Trophoblast cell (in vitro differentiated cells and primary cell): ENCODE results near the gene PDZK1. TPM values are rescaled to one million over a fixed set of nuclear protein-coding genes. Genes with fewer than 3 reads are reported as not detected.

Experiments
- DNase-seq, 2 donors: peaks; one replicate each; pipeline ENCODE4 v3.0.0-alpha.2; 2016
- H2AFZ ChIP-seq: 2 replicates; pipeline ENCODE4 v1.6.1; 2013; ENCODE audit warnings: low read length, moderate library complexity, mild to moderate bottlenecking; ENCODE audit not compliant: insufficient read depth, poor library complexity
- H2AK5ac ChIP-seq: 2 replicates; pipeline ENCODE4 v1.6.1; 2013; ENCODE audit warnings: mild to moderate bottlenecking, low read length
- H2BK120ac ChIP-seq: 2 replicates; pipeline ENCODE4 v1.6.1; 2013; ENCODE audit warnings: low read length, mild to moderate bottlenecking, moderate library complexity; ENCODE audit not compliant: insufficient read depth, poor library complexity
- H2BK12ac ChIP-seq: 2 replicates; pipeline ENCODE4 v1.6.1; 2013; ENCODE audit warnings: mild to moderate bottlenecking, low read length, moderate library complexity
- H2BK5ac ChIP-seq: 2 replicates; pipeline ENCODE4 v1.6.1; 2013; ENCODE audit warnings: low read length, low read depth, moderate library complexity, mild to moderate bottlenecking; ENCODE audit not compliant: poor library complexity
- H3K14ac ChIP-seq: 2 replicates; pipeline ENCODE4 v1.6.1; 2013; ENCODE audit warnings: mild to moderate bottlenecking, low read length
- H3K18ac ChIP-seq: 2 replicates; pipeline ENCODE4 v1.6.1; 2013; ENCODE audit warnings: mild to moderate bottlenecking, low read length
- H3K23ac ChIP-seq: 2 replicates; pipeline ENCODE4 v1.6.1; 2013; ENCODE audit warnings: low read length
- H3K27ac ChIP-seq: 2 replicates; pipeline ENCODE4 v1.5.1; 2013; ENCODE audit warnings: low read depth, mild to moderate bottlenecking, inconsistent platforms, low read length, moderate library complexity
- H3K27me3 ChIP-seq: 2 replicates; pipeline ENCODE4 v1.6.1; 2013; ENCODE audit warnings: inconsistent platforms, mild to moderate bottlenecking, low read length, moderate library complexity; ENCODE audit not compliant: insufficient read depth
- H3K36me3 ChIP-seq, 2 experiments: 1 replicate in 1 of 2; 2 replicates in 1 of 2; pipeline ENCODE4 v1.6.1; 2013; ENCODE audit warnings: low read length in 2 of 2, mild to moderate bottlenecking in 2 of 2, moderate library complexity in 1 of 2; ENCODE audit not compliant: insufficient read depth in 2 of 2, control insufficient read depth in 1 of 2
- H3K4ac ChIP-seq: 2 replicates; pipeline ENCODE4 v1.6.1; 2013; ENCODE audit warnings: low read depth, mild to moderate bottlenecking, low read length, moderate library complexity
- H3K4me1 ChIP-seq, 2 experiments: 1 replicate in 1 of 2; 2 replicates in 1 of 2; pipeline ENCODE4 v1.6.1; 2013; ENCODE audit warnings: low read length in 2 of 2, mild to moderate bottlenecking in 2 of 2, moderate library complexity in 1 of 2; ENCODE audit not compliant: insufficient read depth in 2 of 2, control insufficient read depth in 1 of 2
- H3K4me2 ChIP-seq: 2 replicates; pipeline ENCODE4 v1.6.1; 2013; ENCODE audit warnings: inconsistent platforms, mild to moderate bottlenecking, low read length, moderate library complexity
- H3K4me3 ChIP-seq: 2 replicates; pipeline ENCODE4 v1.5.1; 2013; ENCODE audit warnings: mild to moderate bottlenecking, low read depth, low read length, inconsistent platforms
- H3K79me1 ChIP-seq: one replicate; pipeline ENCODE4 v1.6.1; 2013; ENCODE audit warnings: low read length
- H3K79me2 ChIP-seq: 2 replicates; pipeline ENCODE4 v1.6.1; 2013; ENCODE audit warnings: low read length, mild to moderate bottlenecking; ENCODE audit not compliant: control insufficient read depth, insufficient read depth, poor library complexity
- H3K9ac ChIP-seq: 2 replicates; pipeline ENCODE4 v1.6.1; 2013; ENCODE audit warnings: mild to moderate bottlenecking, low read length
- H3K9me3 ChIP-seq: 2 replicates; pipeline ENCODE4 v1.6.1; 2013; ENCODE audit warnings: low read depth, mild to moderate bottlenecking, control low read depth, inconsistent platforms, low read length; ENCODE audit not compliant: insufficient read depth
- H4K12ac ChIP-seq: 2 replicates; pipeline ENCODE4 v1.6.1; 2013; ENCODE audit warnings: low read depth, mild to moderate bottlenecking, low read length, moderate library complexity
- H4K8ac ChIP-seq: 2 replicates; pipeline ENCODE4 v1.6.1; 2013; ENCODE audit warnings: low read depth, mild to moderate bottlenecking, low read length, moderate library complexity
- H4K91ac ChIP-seq: one replicate; pipeline ENCODE4 v1.6.1; 2013; ENCODE audit warnings: low read depth, mild to moderate bottlenecking, low read length, moderate library complexity
- WGBS: extraction: QIAGEN DNeasy Blood & Tissue Kit; methylation state at CpG from one replicate; pipeline ENCODE4 v1.1.7; 2013; ENCODE audit warnings: missing lambda C conversion rate; ENCODE audit not compliant: insufficient read length, insufficient coverage; ENCODE audit errors: extremely low coverage; 5-methylcytosine and 5-hydroxymethylcytosine counted together
- polyA plus RNA-seq: library from polyadenylated mRNA; stranded (reverse); fragments of 200-250 nt; gene quantifications from 2 replicates; pipeline ENCODE4 v1.2.3, GENCODE V29; 2013

PDZK1 gene
- 34.7 and 36.3 TPM in 2 replicates for polyA plus RNA-seq

DNA sequence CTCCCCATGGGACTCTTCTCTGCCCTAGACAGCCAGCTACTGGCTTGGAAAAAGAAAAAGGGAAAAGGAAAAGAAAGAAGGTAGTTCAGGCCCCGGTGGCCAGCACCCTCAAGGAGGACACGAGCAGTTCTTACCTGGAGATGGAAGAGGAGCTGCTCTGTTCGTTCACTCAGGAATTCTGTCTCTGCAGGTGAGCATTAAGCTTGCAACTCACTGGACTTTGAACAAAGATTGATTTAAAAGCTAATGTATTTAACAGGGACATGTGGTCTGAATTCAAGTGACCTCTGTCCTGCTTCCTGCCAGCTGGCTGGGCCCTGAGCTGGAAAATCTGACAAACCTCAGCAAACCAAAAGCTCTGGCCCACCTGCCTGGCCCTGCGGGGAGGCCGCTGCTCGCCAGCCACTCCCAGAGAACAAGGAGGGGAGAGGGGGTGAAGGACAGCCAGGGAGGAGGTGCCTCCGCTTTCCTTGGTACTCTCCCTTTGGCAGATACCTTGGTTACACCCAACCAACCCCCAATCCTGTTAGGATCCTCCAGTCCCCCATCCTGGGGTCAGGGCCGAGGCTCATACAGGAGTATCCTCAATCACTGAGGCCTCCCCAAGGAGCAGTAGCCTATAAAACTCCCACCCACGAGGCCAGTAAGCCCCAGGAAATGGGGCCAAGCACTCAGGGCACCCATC is at the start of gene PDZK1:
TSS of gene PDZK1 (minus strand) at position 186 of the 685 bp plus-strand sequence. CDS start 19,347 bp downstream, outside the sequence.
- peak within 1 kb of the TSS; percentile 95 for H2BK5ac ChIP-seq
- peak within 1 kb of the TSS; percentile 87 for H2BK12ac ChIP-seq
- peak in 1 of 2 donors; percentile 35 for DNase-seq
- H4K12ac ChIP-seq: peak within 1 kb of the TSS; percentile 19
- WGBS: no CpG with 5 or more reads among the region's 9 CpGs
- no peaks in the 10 kb centered on the region for H3K36me3 ChIP-seq
- H2AFZ ChIP-seq: peak within 1 kb of the TSS; percentile 38
- peak within 1 kb of the TSS; percentile 98 for H4K91ac ChIP-seq
- H3K27ac ChIP-seq: peak within 1 kb of the TSS; percentile 95
- peaks cover 27 to 32% of the 10 kb centered on the region in 2 experiments for H3K4me1 ChIP-seq
- H3K14ac ChIP-seq: peak within 1 kb of the TSS; percentile 86
- H2AK5ac ChIP-seq: peak within 1 kb of the TSS; percentile 88
- peak within 1 kb of the TSS; percentile 21 for H3K4me2 ChIP-seq
- H3K4me3 ChIP-seq: no peak within 1 kb of the TSS
- H3K23ac ChIP-seq: no peak within 1 kb of the TSS
- H3K79me1 ChIP-seq: peaks cover 40% of the 10 kb centered on the region
- H3K79me2 ChIP-seq: peaks cover 9% of the 10 kb centered on the region
- peak within 1 kb of the TSS; percentile 87 for H3K4ac ChIP-seq
- H3K27me3 ChIP-seq: no peaks in the 10 kb centered on the region
- H3K9me3 ChIP-seq: no peaks in the 10 kb centered on the region
- H4K8ac ChIP-seq: peak within 1 kb of the TSS; percentile 84
- H2BK120ac ChIP-seq: peak within 1 kb of the TSS; percentile 96
- H3K9ac ChIP-seq: no peak within 1 kb of the TSS
- peak within 1 kb of the TSS; percentile 74 for H3K18ac ChIP-seq

GRCh38 chr1:145751491-145752037 is 44.4 kb upstream of the PDZK1 start:
- Histone ChIP-seq H3K79me1 (peaks cover 7% of the 10 kb centered on the region), H2AFZ (peak overlapping the region; percentile 75), H3K23ac (no peak overlapping the region), H2AK5ac (no peak overlapping the region), H2BK12ac (peak overlapping the region; percentile 95), H3K14ac (peak overlapping the region; percentile 46), H3K9ac (no peak overlapping the region), H3K4ac (peak overlapping the region; percentile 76), H3K4me2 (peak overlapping the region; percentile 33), H3K27ac (peak overlapping the region; percentile 82), H3K36me3 (peaks cover 10 to 11% of the 10 kb centered on the region in 2 experiments), H3K18ac (peak overlapping the region; percentile 79), H3K9me3 (no peaks in the 10 kb centered on the region), H3K27me3 (no peaks in the 10 kb centered on the region), H4K8ac (peak overlapping the region; percentile 82), H3K4me1 (peaks cover 3 to 10% of the 10 kb centered on the region in 2 experiments), H2BK5ac (peak overlapping the region; percentile 80), H3K79me2 (no peaks in the 10 kb centered on the region), H4K91ac (peak overlapping the region; percentile 78), H3K4me3 (no peak overlapping the region), H2BK120ac (peak overlapping the region; percentile 62), H4K12ac (no peak overlapping the region)
- no CpG with 5 or more reads among the region's 5 CpGs for WGBS
- DNase-seq: peak; percentile 45 to 81

- Histone ChIP-seq H3K79me2 (no peaks in the 10 kb centered on the region), H2BK120ac (peak overlapping the region; percentile 33), H4K12ac (no peak overlapping the region), H3K4ac (no peak overlapping the region), H2AK5ac (no peak overlapping the region), H3K14ac (no peak overlapping the region), H4K8ac (peak overlapping the region; percentile 37), H2AFZ (no peak overlapping the region), H3K18ac (no peak overlapping the region), H2BK12ac (no peak overlapping the region), H3K23ac (no peak overlapping the region), H3K4me1 (peaks cover 3 to 10% of the 10 kb centered on the region in 2 experiments), H3K9me3 (no peaks in the 10 kb centered on the region), H3K9ac (no peak overlapping the region), H3K36me3 (peaks cover 10 to 11% of the 10 kb centered on the region in 2 experiments), H3K79me1 (peaks cover 7% of the 10 kb centered on the region), H3K27me3 (no peaks in the 10 kb centered on the region), H2BK5ac (peak overlapping the region; percentile 39), H3K27ac (peak overlapping the region; percentile 82), H3K4me3 (no peak overlapping the region), H4K91ac (no peak overlapping the region), H3K4me2 (no peak overlapping the region)
- WGBS: no CpG with 5 or more reads among the region's 5 CpGs
- no peak for DNase-seq
These were observed 43.3 kb upstream of the PDZK1 start for GRCh38 chr1:145750426-145750825.

DNA sequence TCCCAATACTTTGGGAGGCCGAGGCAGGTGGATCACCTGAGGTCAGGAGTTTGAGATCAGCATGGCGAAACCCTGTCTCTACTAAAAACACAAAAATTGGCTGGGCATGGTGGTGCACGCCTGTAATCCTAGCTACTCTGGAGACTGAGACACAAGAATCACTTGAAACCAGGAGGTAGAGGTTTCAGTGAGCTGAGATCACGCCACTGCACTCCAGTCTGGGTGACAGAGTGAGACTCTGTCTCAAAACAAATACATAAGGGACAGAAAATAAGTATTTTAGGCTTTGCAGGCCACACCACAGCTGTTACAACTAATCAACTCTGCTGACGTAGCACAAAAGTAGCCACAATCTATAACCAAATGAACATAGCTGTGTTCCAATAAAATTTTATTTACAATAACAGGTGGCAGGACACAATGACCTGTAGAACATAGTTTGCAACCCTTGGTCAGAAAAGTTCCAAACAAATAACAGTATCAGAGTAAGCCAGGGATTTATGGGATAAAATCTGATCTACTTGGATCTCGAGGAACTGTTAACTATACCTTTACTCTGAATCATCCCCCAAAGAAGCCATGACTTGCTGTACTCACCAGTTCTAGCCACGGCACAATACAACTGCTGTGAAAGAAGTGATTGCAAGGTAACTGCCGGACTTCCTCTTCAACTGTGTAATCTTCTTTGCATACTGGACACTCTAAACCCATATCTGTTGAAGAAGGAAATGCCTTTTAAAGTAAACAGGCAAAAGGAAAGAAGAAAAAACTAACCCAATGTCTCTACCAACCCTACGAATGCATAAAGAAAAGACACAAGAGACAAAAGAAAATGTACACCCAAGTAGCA is 40.5 kb upstream of the PDZK1 start:
- H3K79me2 ChIP-seq: no peaks in the 10 kb centered on the region
- no peak overlapping the region for H3K9ac ChIP-seq
- no peak overlapping the region for H2BK12ac ChIP-seq
- no peaks in the 10 kb centered on the region for H3K9me3 ChIP-seq
- no peak overlapping the region for H2AFZ ChIP-seq
- no peak overlapping the region for H3K14ac ChIP-seq
- DNase-seq: no peak
- H3K4me1 ChIP-seq: peaks cover 3 to 10% of the 10 kb centered on the region in 2 experiments
- no peak overlapping the region for H4K91ac ChIP-seq
- H3K4ac ChIP-seq: no peak overlapping the region
- H4K12ac ChIP-seq: no peak overlapping the region
- no peak overlapping the region for H3K18ac ChIP-seq
- no peak overlapping the region for H3K4me3 ChIP-seq
- no peaks in the 10 kb centered on the region for H3K27me3 ChIP-seq
- no peak overlapping the region for H2AK5ac ChIP-seq
- H3K23ac ChIP-seq: no peak overlapping the region
- H2BK120ac ChIP-seq: no peak overlapping the region
- H3K4me2 ChIP-seq: no peak overlapping the region
- H2BK5ac ChIP-seq: no peak overlapping the region
- H3K27ac ChIP-seq: no peak overlapping the region
- H4K8ac ChIP-seq: no peak overlapping the region
- WGBS: no CpG with 5 or more reads among the region's 9 CpGs
- peaks cover 11 to 22% of the 10 kb centered on the region in 2 experiments for H3K36me3 ChIP-seq
- peaks cover 7% of the 10 kb centered on the region for H3K79me1 ChIP-seq
